GM12891 (cell line): Measurements from ENCODE around the gene TPD52L2.

Experiments
- POLR2A ChIP-seq: IDR thresholded peaks from 2 replicates; pipeline ENCODE4 v1.6.1; 2011; ENCODE audit warnings: low read depth, low read length, control low read depth
- POLR2AphosphoS5 ChIP-seq: IDR thresholded peaks from 2 replicates; pipeline ENCODE4 v1.6.1; 2011; ENCODE audit warnings: low read depth, low read length, control low read depth
- TAF1 ChIP-seq: IDR thresholded peaks from 2 replicates; pipeline ENCODE4 v1.6.1; 2011; ENCODE audit warnings: low read depth, low read length, control low read depth

- TF ChIP-seq POLR2A (no peak), TAF1 (no peak), POLR2AphosphoS5 (no peak)
These were observed 31.1 kb upstream of the TPD52L2 start for GRCh38 chr20:63833776-63834490.
